PFSK-1 (cell line): ENCODE measurements around the gene AK8.

Source experiments
- FOXP2 ChIP-seq: optimal IDR thresholded peaks from 2 replicates; pipeline ENCODE3; 2011; ENCODE audit warnings: borderline replicate concordance, control low read depth, inconsistent platforms; ENCODE audit not compliant: insufficient read depth; ENCODE audit errors: extremely low read length, extremely low read depth
- POLR2AphosphoS5 ChIP-seq: IDR thresholded peaks from 2 replicates; pipeline ENCODE4 v1.6.1; 2012; ENCODE audit warnings: low read depth, mild to moderate bottlenecking, control low read depth, low read length, moderate library complexity
- REST ChIP-seq, 2 experiments: IDR thresholded peaks; 2 replicates each; pipeline versions ENCODE4 v1.6.1 to v1.8.0; 2011 to 2012; ENCODE audit warnings: low read depth in 2 of 2, low read length in 2 of 2, control low read depth in 1 of 2, inconsistent platforms in 1 of 2, mild to moderate bottlenecking in 1 of 2, moderate library complexity in 1 of 2; ENCODE audit not compliant: insufficient read depth in 1 of 2
- SIN3A ChIP-seq: IDR thresholded peaks from 2 replicates; pipeline ENCODE4 v1.6.1; 2012; ENCODE audit warnings: mild to moderate bottlenecking, low read length, moderate library complexity, borderline replicate concordance; ENCODE audit not compliant: insufficient read depth
- TAF1 ChIP-seq: IDR thresholded peaks from 2 replicates; pipeline ENCODE4 v1.6.1; 2012; ENCODE audit warnings: low read length, control low read depth, borderline replicate concordance; ENCODE audit not compliant: insufficient read depth

Gene AK8

GRCh38 chr9:132833550-132834121, 44.4 kb downstream of the AK8 start:
- TF ChIP-seq REST (IDR thresholded peaks at IDR 0.05; ENCODE audit: insufficient read depth in 1 of 2, low read depth in 2 of 2, low read length in 2 of 2) (no peak), POLR2AphosphoS5 (no peak), TAF1 (no peak), SIN3A (no peak), FOXP2 (no peak)

GRCh38 chr9:132832171-132832881, 45.8 kb downstream of the AK8 start:
- TF ChIP-seq TAF1 (no peak), SIN3A (no peak), REST (IDR thresholded peaks at IDR 0.05; ENCODE audit: insufficient read depth in 1 of 2, low read depth in 2 of 2, low read length in 2 of 2) (no peak), FOXP2 (no peak), POLR2AphosphoS5 (no peak)

GRCh38 chr9:132828201-132828770, 49.8 kb downstream of the AK8 start:
- TF ChIP-seq REST (IDR thresholded peaks at IDR 0.05; ENCODE audit: insufficient read depth in 1 of 2, low read depth in 2 of 2, low read length in 2 of 2) (no peak), SIN3A (no peak), TAF1 (no peak), POLR2AphosphoS5 (no peak), FOXP2 (no peak)

- TF ChIP-seq FOXP2 (no peak), POLR2AphosphoS5 (no peak), REST (IDR thresholded peaks at IDR 0.05; ENCODE audit: insufficient read depth in 1 of 2, low read depth in 2 of 2, low read length in 2 of 2) (no peak), TAF1 (no peak)
Measured at GRCh38 chr9:132827366-132827765, 50.7 kb downstream of the AK8 start.
